A673 (cell line): ENCODE results near the gene ZNF514. TPM values are rescaled to one million over a fixed set of nuclear protein-coding genes. Genes with fewer than 3 reads are reported as not detected.

ENCODE experiments used
- BruUV-seq: library from RNA; stranded (reverse); fragments of 400-500 nt; replicated peaks from 2 replicates; lab custom pipeline; 2021; lab: Mats Ljungman, UMichigan
- CTCF ChIA-PET: fragments of 300-600 bp; sonication (Branson Sonifier 250); formaldehyde crosslinking; loops from one replicate; lab custom pipeline; 2022; ENCODE audit warnings: antibody characterized with exemption; lab: Charles Lee
- POLR2A ChIA-PET: fragments of 300-600 bp; sonication (Branson Sonifier 250); formaldehyde crosslinking; loops from one replicate; lab custom pipeline; 2022; ENCODE audit warnings: antibody characterized with exemption; ENCODE audit not compliant: low non-redundant PET; lab: Charles Lee
- DNase-seq: peaks from one replicate; pipeline ENCODE4 v3.0.0-alpha.2; 2015; ENCODE audit warnings: low spot score
- H3K27ac ChIP-seq: fragments of 200-600 bp; sonication (generic); 2 replicates; pipeline ENCODE4 v1.5.1; 2016; ENCODE audit warnings: mixed run types, low read depth, mild to moderate bottlenecking, mixed read lengths, antibody characterized with exemption, low read length; ENCODE audit not compliant: poor library complexity, severe bottlenecking
- H3K27me3 ChIP-seq: fragments of 200-600 bp; sonication (generic); replicated peaks from 2 replicates; pipeline ENCODE4 v1.6.1; 2017; ENCODE audit warnings: mixed run types, low read depth, mild to moderate bottlenecking, mixed read lengths, antibody characterized with exemption, low read length; ENCODE audit not compliant: insufficient read depth, poor library complexity
- H3K36me3 ChIP-seq: fragments of 200-600 bp; sonication (generic); 2 replicates; pipeline ENCODE4 v1.6.1; 2016; ENCODE audit warnings: mixed run types, mild to moderate bottlenecking, mixed read lengths, antibody characterized with exemption, low read length; ENCODE audit not compliant: insufficient read depth, poor library complexity, severe bottlenecking
- H3K4me1 ChIP-seq: fragments of 200-600 bp; sonication (generic); 2 replicates; pipeline ENCODE4 v1.6.1; 2017; ENCODE audit warnings: mixed run types, mild to moderate bottlenecking, mixed read lengths, antibody characterized with exemption, low read length; ENCODE audit not compliant: insufficient read depth, poor library complexity, severe bottlenecking
- H3K4me3 ChIP-seq: fragments of 200-600 bp; sonication (generic); 2 replicates; pipeline ENCODE4 v1.5.1; 2016; ENCODE audit warnings: low read depth, mixed run types, mild to moderate bottlenecking, mixed read lengths, low read length; ENCODE audit not compliant: poor library complexity, severe bottlenecking
- H3K9me3 ChIP-seq: fragments of 200-600 bp; sonication (generic); 2 replicates; pipeline ENCODE4 v1.6.1; 2016; ENCODE audit warnings: mixed run types, low read depth, mild to moderate bottlenecking, mixed read lengths, antibody characterized with exemption, low read length; ENCODE audit not compliant: poor library complexity, severe bottlenecking
- EZH2 ChIP-seq: fragments of 200-600 bp; sonication (generic); IDR thresholded peaks from 2 replicates; pipeline ENCODE4 v1.6.1; 2017; ENCODE audit warnings: borderline replicate concordance, low read depth, mild to moderate bottlenecking, mixed read lengths, antibody characterized with exemption, low read length; ENCODE audit not compliant: poor library complexity, severe bottlenecking
- intact Hi-C: fragments of 100-400 bp; cut with micrococcal nuclease; formaldehyde crosslinking; loops from one replicate; pipeline ENCODE4 v1.10.0; 2022; ENCODE audit not compliant: unreplicated experiment
- total RNA-seq: library from RNA; stranded (reverse); gene quantifications from 2 replicates; pipeline ENCODE4 v1.2.3, GENCODE V29; 2021
- TF ChIP-seq, protein P1 (sequence below): fragments of 300-800, 200-600 bp; sonication (generic); conservative IDR thresholded peaks from 2 replicates; pipeline ENCODE4 v1.5.1; 2017; ENCODE audit warnings: low read depth, mild to moderate bottlenecking, antibody characterized with exemption, low read length, moderate library complexity, mixed read lengths

ZNF514 gene
- total RNA-seq, 1 experiment from 2014 or later, result 14.4 TPM

DNA sequence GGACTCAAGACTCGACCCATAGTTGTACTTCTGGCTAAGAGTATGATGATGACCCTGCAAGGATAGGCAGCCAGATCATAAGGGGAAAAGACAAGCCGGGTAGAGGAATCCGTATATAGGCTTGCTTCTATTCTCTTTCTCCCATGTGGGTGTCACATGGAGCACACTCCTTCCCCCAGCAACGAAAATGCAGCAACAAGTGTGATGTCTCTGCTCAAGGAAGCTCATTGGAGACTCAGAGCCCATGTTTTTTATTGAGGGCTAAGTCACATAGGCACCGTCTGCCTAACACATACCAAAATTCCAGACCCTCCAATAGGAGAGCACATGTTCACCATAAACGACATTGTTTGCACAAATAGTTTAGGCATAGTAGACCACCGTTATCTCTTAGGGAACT is 12.3 kb upstream of the ZNF514 start:
- no peaks in the 10 kb centered on the region for H3K4me1 ChIP-seq
- TF ChIP-seq EZH2, result no peak
- TF ChIP-seq, protein P1, sequence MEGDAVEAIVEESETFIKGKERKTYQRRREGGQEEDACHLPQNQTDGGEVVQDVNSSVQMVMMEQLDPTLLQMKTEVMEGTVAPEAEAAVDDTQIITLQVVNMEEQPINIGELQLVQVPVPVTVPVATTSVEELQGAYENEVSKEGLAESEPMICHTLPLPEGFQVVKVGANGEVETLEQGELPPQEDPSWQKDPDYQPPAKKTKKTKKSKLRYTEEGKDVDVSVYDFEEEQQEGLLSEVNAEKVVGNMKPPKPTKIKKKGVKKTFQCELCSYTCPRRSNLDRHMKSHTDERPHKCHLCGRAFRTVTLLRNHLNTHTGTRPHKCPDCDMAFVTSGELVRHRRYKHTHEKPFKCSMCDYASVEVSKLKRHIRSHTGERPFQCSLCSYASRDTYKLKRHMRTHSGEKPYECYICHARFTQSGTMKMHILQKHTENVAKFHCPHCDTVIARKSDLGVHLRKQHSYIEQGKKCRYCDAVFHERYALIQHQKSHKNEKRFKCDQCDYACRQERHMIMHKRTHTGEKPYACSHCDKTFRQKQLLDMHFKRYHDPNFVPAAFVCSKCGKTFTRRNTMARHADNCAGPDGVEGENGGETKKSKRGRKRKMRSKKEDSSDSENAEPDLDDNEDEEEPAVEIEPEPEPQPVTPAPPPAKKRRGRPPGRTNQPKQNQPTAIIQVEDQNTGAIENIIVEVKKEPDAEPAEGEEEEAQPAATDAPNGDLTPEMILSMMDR, result no peak
- CTCF ChIA-PET, result no interaction called here
- POLR2A ChIA-PET, result no interaction called here
- H3K36me3 ChIP-seq, result no peaks in the 10 kb centered on the region
- H3K4me3 ChIP-seq, result no peak overlapping the region
- H3K27me3 ChIP-seq, result no peaks in the 10 kb centered on the region
- no TSS peak for BruUV-seq
- intact Hi-C loops, result no loop called here
- no peaks in the 10 kb centered on the region for H3K9me3 ChIP-seq
- DNase-seq, result no peak
- no peak overlapping the region for H3K27ac ChIP-seq

- DNase-seq, result no peak
- no peak for TF ChIP-seq EZH2
- TF ChIP-seq, protein P1, result no peak
- peak overlapping the region; percentile 92 for H3K27ac ChIP-seq
- ChIA-PET CTCF (no interaction called here), POLR2A (no interaction called here)
- H3K27me3 ChIP-seq, result no peaks in the 10 kb centered on the region
- peaks cover 6% of the 10 kb centered on the region for H3K4me1 ChIP-seq
- H3K4me3 ChIP-seq, result peak overlapping the region; percentile 88
- no peaks in the 10 kb centered on the region for H3K9me3 ChIP-seq
- no peaks in the 10 kb centered on the region for H3K36me3 ChIP-seq
- intact Hi-C loops, result loop anchor here (5.0 kb wide), 2 partner anchors 41 to 49 kb away; partner anchors contain the start of gene ZNF892
- BruUV-seq, result TSS peak; percentile 73
Observed at GRCh38 chr2:95166065-95166763, 6.6 kb upstream of the ZNF514 start.

DNA sequence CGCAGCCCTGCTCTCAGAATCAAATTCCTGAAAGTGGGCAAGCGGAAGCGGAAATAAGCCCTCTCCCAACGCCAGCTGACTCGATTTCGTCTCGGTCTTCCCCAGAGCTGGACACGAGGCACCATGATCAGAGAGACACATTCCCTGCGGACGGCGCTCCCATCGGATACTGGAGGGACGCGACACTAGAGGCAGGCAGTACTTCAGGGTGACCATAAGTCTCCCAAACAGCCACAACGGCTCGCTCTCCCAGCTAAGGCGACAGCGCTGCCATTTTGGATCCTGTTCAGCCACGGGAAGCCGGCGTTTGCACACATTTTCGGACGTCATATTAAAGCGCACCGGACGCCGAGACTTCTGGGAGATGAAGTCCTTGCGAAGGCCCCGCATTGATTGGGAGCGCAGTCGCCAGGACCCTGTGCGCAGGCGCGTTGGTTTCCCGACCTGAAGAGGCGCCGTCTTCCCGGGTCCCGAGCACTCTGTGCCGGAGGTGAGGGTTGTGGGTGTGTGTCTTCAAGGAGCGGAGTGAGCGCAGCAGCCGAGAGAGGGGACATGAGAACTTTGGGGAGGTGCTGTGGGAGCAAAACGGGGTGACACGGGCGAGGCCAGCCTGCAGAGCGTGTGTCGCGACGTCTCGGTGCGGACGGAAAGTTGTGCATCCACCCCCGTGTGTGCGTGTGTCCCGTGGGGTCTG is 5.9 kb upstream of the ZNF514 start, which contains the start of gene ZNF2:
TSS of gene ZNF2 (plus strand) at position 439 of the 694 bp plus-strand sequence. CDS start 10,418 bp downstream, outside the sequence.
- Histone ChIP-seq H3K27ac (peak within 1 kb of the TSS; percentile 92), H3K9me3 (no peaks in the 10 kb centered on the region), H3K4me3 (peak within 1 kb of the TSS; percentile 88), H3K36me3 (no peaks in the 10 kb centered on the region), H3K27me3 (no peaks in the 10 kb centered on the region), H3K4me1 (peaks cover 6% of the 10 kb centered on the region)
- POLR2A ChIA-PET, result no interaction called here
- no TSS peak for BruUV-seq
- intact Hi-C loops, result loop anchor here (5.0 kb wide), 2 partner anchors 42 to 48 kb away; partner anchors contain the start of gene ZNF892
- TF ChIP-seq, protein P1, result no peak
- TF ChIP-seq EZH2, result no peak
- CTCF ChIA-PET, result no interaction called here
- peak; percentile 99 for DNase-seq
